OCI-LY3 (cell line): Measurements from ENCODE around the gene MCM7.
A peak's percentile ranks its signal among the peaks of the same experiment; 100 is the strongest.

Source experiments
- H2AFZ ChIP-seq: fragments of 200-600, 300-600 bp; shearing (Covaris generic); 2 replicates; pipeline ENCODE4 v1.6.0; 2014; ENCODE audit warnings: antibody characterized with exemption, low read depth, low read length
- H3K27ac ChIP-seq: fragments of 200-600, 300-600 bp; sonication (generic); 2 replicates; pipeline ENCODE4 v1.5.1; 2014; ENCODE audit warnings: mild to moderate bottlenecking, low read length, moderate library complexity, mixed read lengths
- H3K27me3 ChIP-seq: fragments of 200-600, 300-600 bp; sonication (generic); 2 replicates; pipeline ENCODE4 v1.6.1; 2014; ENCODE audit warnings: low read depth, low read length, mixed read lengths
- H3K36me3 ChIP-seq: fragments of 200-600, 300-600 bp; sonication (generic); replicated peaks from 2 replicates; pipeline ENCODE3; 2014; ENCODE audit warnings: low read depth, low read length, mixed read lengths
- H3K4me1 ChIP-seq: fragments of 300-600, 200-600 bp; sonication (generic); 2 replicates; pipeline ENCODE4 v1.6.1; 2014; ENCODE audit warnings: low read length, mixed read lengths
- H3K4me2 ChIP-seq: fragments of 200-600, 300-600 bp; sonication (generic); 2 replicates; pipeline ENCODE4 v1.6.1; 2014; ENCODE audit warnings: low read length, mixed read lengths
- H3K4me3 ChIP-seq: fragments of 300-600, 200-600 bp; sonication (generic); 2 replicates; pipeline ENCODE4 v1.5.1; 2014; ENCODE audit warnings: antibody characterized with exemption, mild to moderate bottlenecking, low read length, moderate library complexity
- H3K79me2 ChIP-seq: fragments of 300-600, 200-600 bp; shearing (Covaris generic); 2 replicates; pipeline ENCODE4 v1.6.1; 2014; ENCODE audit warnings: mild to moderate bottlenecking, low read length, mixed read lengths
- H3K9ac ChIP-seq: fragments of 300-600, 200-600 bp; shearing (Covaris generic); 2 replicates; pipeline ENCODE4 v1.6.0; 2014; ENCODE audit warnings: mild to moderate bottlenecking, low read length, moderate library complexity
- H3K9me3 ChIP-seq: fragments of 200-600, 300-600 bp; shearing (Covaris generic); 2 replicates; pipeline ENCODE4 v1.6.1; 2014; ENCODE audit warnings: low read length, mixed read lengths; ENCODE audit not compliant: insufficient read depth
- H4K20me1 ChIP-seq: fragments of 200-600, 300-600 bp; sonication (generic); 2 replicates; pipeline ENCODE4 v1.6.1; 2016; ENCODE audit warnings: low read length, mixed read lengths; ENCODE audit not compliant: insufficient read depth
- EZH2phosphoT487 ChIP-seq: fragments of 200-600 bp; shearing (Covaris generic); IDR thresholded peaks from 2 replicates; pipeline ENCODE4 v1.6.1; 2018; ENCODE audit warnings: antibody characterized with exemption, mixed run types, low read depth
- TF ChIP-seq, protein P1 (sequence below): fragments of 200-600, 300-600 bp; sonication (generic); IDR thresholded peaks from 2 replicates; pipeline ENCODE4 v1.5.1; 2014; ENCODE audit warnings: antibody characterized with exemption, low read length, low read depth

The MCM7 gene

DNA sequence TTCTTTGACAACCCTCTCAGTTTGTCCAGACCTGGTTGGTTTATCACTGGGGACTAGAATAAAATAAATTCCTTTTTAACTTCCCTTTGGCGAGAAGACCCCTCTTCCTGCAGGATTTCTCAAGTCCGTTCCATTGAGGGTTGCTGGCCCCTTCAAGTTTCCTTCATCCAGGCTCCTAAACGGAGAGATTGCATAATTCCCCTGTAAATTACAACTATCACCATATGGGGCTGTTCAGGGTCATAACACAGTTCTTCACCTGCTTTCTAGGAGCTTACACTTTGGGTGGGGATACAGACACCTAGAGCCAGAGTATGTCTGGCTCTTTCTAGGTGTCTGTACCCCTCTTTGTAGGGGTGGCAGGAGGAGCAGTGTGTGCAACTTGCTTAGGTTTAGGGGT lies 15.7 kb downstream of the MCM7 start:
- Histone ChIP-seq H3K79me2 (peaks cover 20% of the 10 kb centered on the region), H3K4me2 (no peak overlapping the region), H4K20me1 (no peaks in the 10 kb centered on the region), H3K36me3 (no peaks in the 10 kb centered on the region), H2AFZ (no peak overlapping the region), H3K27ac (no peak overlapping the region), H3K9ac (no peak overlapping the region), H3K27me3 (peaks cover 12% of the 10 kb centered on the region; the same call in 1 of the 2 replicates), H3K4me3 (no peak overlapping the region), H3K9me3 (no peaks in the 10 kb centered on the region), H3K4me1 (peaks cover 17% of the 10 kb centered on the region)
- TF ChIP-seq, protein P1, sequence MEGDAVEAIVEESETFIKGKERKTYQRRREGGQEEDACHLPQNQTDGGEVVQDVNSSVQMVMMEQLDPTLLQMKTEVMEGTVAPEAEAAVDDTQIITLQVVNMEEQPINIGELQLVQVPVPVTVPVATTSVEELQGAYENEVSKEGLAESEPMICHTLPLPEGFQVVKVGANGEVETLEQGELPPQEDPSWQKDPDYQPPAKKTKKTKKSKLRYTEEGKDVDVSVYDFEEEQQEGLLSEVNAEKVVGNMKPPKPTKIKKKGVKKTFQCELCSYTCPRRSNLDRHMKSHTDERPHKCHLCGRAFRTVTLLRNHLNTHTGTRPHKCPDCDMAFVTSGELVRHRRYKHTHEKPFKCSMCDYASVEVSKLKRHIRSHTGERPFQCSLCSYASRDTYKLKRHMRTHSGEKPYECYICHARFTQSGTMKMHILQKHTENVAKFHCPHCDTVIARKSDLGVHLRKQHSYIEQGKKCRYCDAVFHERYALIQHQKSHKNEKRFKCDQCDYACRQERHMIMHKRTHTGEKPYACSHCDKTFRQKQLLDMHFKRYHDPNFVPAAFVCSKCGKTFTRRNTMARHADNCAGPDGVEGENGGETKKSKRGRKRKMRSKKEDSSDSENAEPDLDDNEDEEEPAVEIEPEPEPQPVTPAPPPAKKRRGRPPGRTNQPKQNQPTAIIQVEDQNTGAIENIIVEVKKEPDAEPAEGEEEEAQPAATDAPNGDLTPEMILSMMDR = no peak
- no peak for TF ChIP-seq EZH2phosphoT487

DNA sequence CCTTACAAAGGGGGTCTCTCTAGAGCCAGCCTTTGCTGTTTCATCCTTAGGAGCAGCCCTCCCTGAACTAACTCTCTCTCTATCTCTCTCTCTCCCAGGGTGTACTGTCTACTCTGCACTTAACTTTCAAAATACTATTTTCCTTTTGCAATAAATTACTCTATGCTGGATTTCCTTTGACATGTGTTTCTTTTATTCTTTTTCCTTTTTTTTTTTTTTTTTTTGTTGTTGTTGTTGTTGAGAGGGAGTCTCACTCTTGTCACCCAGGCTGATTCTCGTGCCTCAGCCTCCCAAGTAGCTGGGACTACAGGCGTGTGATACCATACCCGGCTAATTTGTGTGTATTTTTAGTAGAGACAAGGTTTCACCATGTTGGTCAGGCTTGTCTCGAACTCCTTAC lies 18.2 kb downstream of the MCM7 start:
- Histone ChIP-seq H3K79me2 (peaks cover 36% of the 10 kb centered on the region), H2AFZ (peak overlapping the region; percentile 62; the same call in 1 of the 2 replicates), H4K20me1 (no peaks in the 10 kb centered on the region), H3K27ac (no peak overlapping the region), H3K4me2 (peak overlapping the region; percentile 86), H3K4me3 (peak overlapping the region; percentile 99), H3K36me3 (peaks cover 13% of the 10 kb centered on the region), H3K27me3 (peaks cover 12% of the 10 kb centered on the region; the same call in 1 of the 2 replicates), H3K4me1 (peaks cover 12% of the 10 kb centered on the region), H3K9me3 (no peaks in the 10 kb centered on the region), H3K9ac (no peak overlapping the region; the same call in 1 of the 2 replicates)
- TF ChIP-seq, protein P1 = no peak
- no peak for TF ChIP-seq EZH2phosphoT487

DNA sequence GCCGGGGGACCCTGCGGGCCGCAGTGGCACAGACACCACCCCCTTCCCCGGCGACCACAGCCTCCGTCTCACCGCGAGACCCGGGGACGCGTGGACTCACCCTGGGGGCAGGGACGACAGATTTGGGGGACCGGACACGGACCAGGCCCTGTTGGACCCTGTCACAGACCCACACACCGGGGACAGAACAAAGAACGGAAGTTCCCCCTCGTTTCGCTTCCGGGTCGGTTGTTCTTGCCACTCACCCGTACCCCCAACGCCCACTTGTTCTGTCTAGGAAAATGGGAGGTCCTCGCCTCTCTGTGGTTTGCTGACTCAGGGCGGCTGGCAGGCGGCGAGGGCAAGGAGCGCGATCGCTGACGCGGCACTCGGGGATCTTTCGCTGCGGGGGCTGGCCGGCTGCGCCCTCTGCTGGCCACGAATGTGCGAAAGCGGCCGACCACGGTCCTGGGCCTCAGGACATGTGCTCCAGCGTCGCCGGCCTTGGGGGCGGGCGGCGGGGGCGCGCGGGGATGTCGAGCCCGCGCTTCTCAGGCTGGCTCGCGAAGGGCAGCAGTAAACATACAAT lies 19.6 kb downstream of the MCM7 start, which contains the start of gene ZNF3:
TSS of gene ZNF3 (minus strand) at position 189 of the 568 bp plus-strand sequence. CDS start 4,366 bp downstream, outside the sequence.
- Histone ChIP-seq H3K9ac (peak within 1 kb of the TSS; percentile 87), H3K4me1 (peaks cover 12% of the 10 kb centered on the region), H4K20me1 (no peaks in the 10 kb centered on the region), H3K27me3 (peaks cover 12% of the 10 kb centered on the region; the same call in 1 of the 2 replicates), H3K9me3 (no peaks in the 10 kb centered on the region), H3K4me2 (peak within 1 kb of the TSS; percentile 97), H3K79me2 (peaks cover 50% of the 10 kb centered on the region), H3K4me3 (peak within 1 kb of the TSS; percentile 99), H3K27ac (peak within 1 kb of the TSS; percentile 65), H3K36me3 (peaks cover 17% of the 10 kb centered on the region), H2AFZ (peak within 1 kb of the TSS; percentile 27; the same call in 1 of the 2 replicates)
- TF ChIP-seq EZH2phosphoT487 = no peak
- TF ChIP-seq, protein P1 = peak; percentile 93

DNA sequence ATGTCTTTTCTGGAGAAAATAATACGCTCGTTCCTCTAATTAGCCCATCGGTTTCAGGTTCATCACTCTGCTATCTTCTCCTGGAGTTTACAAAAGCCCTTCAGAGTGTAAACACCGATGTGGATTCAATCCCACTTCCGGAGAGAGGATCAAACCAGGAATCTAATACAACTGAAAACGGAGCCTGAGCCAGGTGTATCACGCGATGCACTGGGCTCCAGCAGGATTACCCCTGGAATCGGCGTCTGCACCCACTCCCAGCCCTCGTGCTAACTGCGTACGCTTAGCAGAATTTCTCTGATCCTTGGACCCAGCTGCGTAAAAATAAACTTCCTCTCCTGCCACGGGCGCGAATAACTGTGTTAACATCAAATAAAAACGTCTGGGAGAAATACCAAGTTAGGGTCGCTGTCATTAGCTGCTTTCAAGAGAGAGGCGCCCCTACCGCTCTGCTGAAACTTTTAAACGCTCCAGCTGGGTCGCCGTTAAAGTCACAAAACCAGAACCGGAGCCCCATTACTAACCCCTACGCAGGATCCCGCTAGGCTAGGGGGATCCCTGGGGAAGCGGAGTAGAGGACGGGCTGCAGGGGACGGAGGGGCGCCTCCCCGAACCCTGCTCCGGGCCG lies 20.2 kb downstream of the MCM7 start:
- peak overlapping the region; percentile 87 for H3K9ac ChIP-seq
- H2AFZ ChIP-seq = no peak overlapping the region
- H3K36me3 ChIP-seq = peaks cover 20% of the 10 kb centered on the region
- H3K79me2 ChIP-seq = peaks cover 53% of the 10 kb centered on the region
- no peaks in the 10 kb centered on the region for H3K9me3 ChIP-seq
- no peaks in the 10 kb centered on the region for H4K20me1 ChIP-seq
- H3K27ac ChIP-seq = peak overlapping the region; percentile 30
- peaks cover 12% of the 10 kb centered on the region for H3K4me1 ChIP-seq
- H3K4me2 ChIP-seq = peak overlapping the region; percentile 97
- H3K4me3 ChIP-seq = peak overlapping the region; percentile 99
- H3K27me3 ChIP-seq = peaks cover 12% of the 10 kb centered on the region; the same call in 1 of the 2 replicates
- TF ChIP-seq EZH2phosphoT487 = no peak
- TF ChIP-seq, protein P1 = no peak
